Measurements from ENCODE around the gene UNC93B1. TPM values are rescaled to one million over a fixed set of nuclear protein-coding genes. Genes with fewer than 3 reads are reported as not detected.

UNC93B1 gene
- total RNA-seq, 1 experiment from 2014 or later = 71.2 TPM

- Mint-ChIP-seq H3K27me3 (ENCODE audit: unreplicated experiment) (no peaks in the 10 kb centered on the region), H3K4me1 (ENCODE audit: low read depth, unreplicated experiment) (peaks cover 77% of the 10 kb centered on the region), H3K36me3 (ENCODE audit: insufficient read depth, unreplicated experiment) (peaks cover 75% of the 10 kb centered on the region)
Measured at GRCh38 chr11:68011051-68011943, 7.4 kb upstream of the UNC93B1 start.

GRCh38 chr11:68010090-68011041 is 6.5 kb upstream of the UNC93B1 start, which contains the start of gene ALDH3B1:
Gene ALDH3B1, plus strand, starts transcription at chr11:68010327. Its CDS starts 4,971 bp downstream, at chr11:68015298.
- peak within 1 kb of the TSS; percentile 88 for H3K4me3 Mint-ChIP-seq (ENCODE audit: low read depth, unreplicated experiment)
- H3K4me1 Mint-ChIP-seq (ENCODE audit: low read depth, unreplicated experiment) = peaks cover 70% of the 10 kb centered on the region
- intact Hi-C loops (cut with micrococcal nuclease; ENCODE audit: unreplicated experiment) = no loop called here
- no peaks in the 10 kb centered on the region for H3K27me3 Mint-ChIP-seq (ENCODE audit: unreplicated experiment)
- no peaks in the 10 kb centered on the region for H3K9me3 Mint-ChIP-seq (ENCODE audit: low read depth, unreplicated experiment)
- no TSS peak for BruUV-seq (replicated peaks)
- no peak for TF ChIP-seq CTCF (IDR thresholded peaks at IDR 0.05; ENCODE audit: unreplicated experiment)
- peak within 1 kb of the TSS; percentile 97 for H3K27ac Mint-ChIP-seq (ENCODE audit: unreplicated experiment)
- CTCF ChIA-PET = interaction anchor here (0.6 to 1.9 kb wide), 4 partner anchors 11 to 199 kb away, joined by 3 to 6 read pairs (median 3); no protein-coding TSS in a partner anchor
- peaks cover 70% of the 10 kb centered on the region for H3K36me3 Mint-ChIP-seq (ENCODE audit: insufficient read depth, unreplicated experiment)
- peak; percentile 94 for DNase-seq

More at GRCh38 chr11:68011051-68011943, 7.4 kb upstream of the UNC93B1 start:
- CTCF ChIA-PET = interaction anchor here (1.3 kb wide), 1 partner anchor 55 kb away, joined by 3 read pairs; no protein-coding TSS in a partner anchor
- TSS peak; percentile 58 for BruUV-seq (replicated peaks)
- Mint-ChIP-seq H3K4me3 (ENCODE audit: low read depth, unreplicated experiment) (peak overlapping the region; percentile 88), H3K27ac (ENCODE audit: unreplicated experiment) (peak overlapping the region; percentile 97), H3K9me3 (ENCODE audit: low read depth, unreplicated experiment) (no peaks in the 10 kb centered on the region)
- DNase-seq = no peak
- TF ChIP-seq CTCF (IDR thresholded peaks at IDR 0.05; ENCODE audit: unreplicated experiment) = no peak
- intact Hi-C loops (cut with micrococcal nuclease; ENCODE audit: unreplicated experiment) = no loop called here

GRCh38 chr11:68009391-68010089 is 5.6 kb upstream of the UNC93B1 start:
- H3K27ac Mint-ChIP-seq (ENCODE audit: unreplicated experiment) = peak overlapping the region; percentile 97
- H3K9me3 Mint-ChIP-seq (ENCODE audit: low read depth, unreplicated experiment) = no peaks in the 10 kb centered on the region
- DNase-seq = no peak
- no peaks in the 10 kb centered on the region for H3K27me3 Mint-ChIP-seq (ENCODE audit: unreplicated experiment)
- BruUV-seq (replicated peaks) = TSS peak; percentile 62
- TF ChIP-seq CTCF (IDR thresholded peaks at IDR 0.05; ENCODE audit: unreplicated experiment) = peak; percentile 14
- H3K4me1 Mint-ChIP-seq (ENCODE audit: low read depth, unreplicated experiment) = peaks cover 67% of the 10 kb centered on the region
- CTCF ChIA-PET = interaction anchor here (0.6 to 1.9 kb wide), 6 partner anchors 12 to 585 kb away, joined by 3 to 6 read pairs (median 3); no protein-coding TSS in a partner anchor
- H3K36me3 Mint-ChIP-seq (ENCODE audit: insufficient read depth, unreplicated experiment) = peaks cover 68% of the 10 kb centered on the region
- intact Hi-C loops (cut with micrococcal nuclease; ENCODE audit: unreplicated experiment) = no loop called here
- peak overlapping the region; percentile 88 for H3K4me3 Mint-ChIP-seq (ENCODE audit: low read depth, unreplicated experiment)

Data from Calu3 (cell line).